Ecto neural progenitor cell (in vitro differentiated cells): ENCODE results near the gene ADRB1.
A peak's percentile ranks its signal among the peaks of the same experiment; 100 is the strongest.

Experiments used
- DNase-seq: peaks from one replicate; pipeline ENCODE4 v3.0.0-alpha.2; 2018; ENCODE audit warnings: low spot score

Gene ADRB1

DNA sequence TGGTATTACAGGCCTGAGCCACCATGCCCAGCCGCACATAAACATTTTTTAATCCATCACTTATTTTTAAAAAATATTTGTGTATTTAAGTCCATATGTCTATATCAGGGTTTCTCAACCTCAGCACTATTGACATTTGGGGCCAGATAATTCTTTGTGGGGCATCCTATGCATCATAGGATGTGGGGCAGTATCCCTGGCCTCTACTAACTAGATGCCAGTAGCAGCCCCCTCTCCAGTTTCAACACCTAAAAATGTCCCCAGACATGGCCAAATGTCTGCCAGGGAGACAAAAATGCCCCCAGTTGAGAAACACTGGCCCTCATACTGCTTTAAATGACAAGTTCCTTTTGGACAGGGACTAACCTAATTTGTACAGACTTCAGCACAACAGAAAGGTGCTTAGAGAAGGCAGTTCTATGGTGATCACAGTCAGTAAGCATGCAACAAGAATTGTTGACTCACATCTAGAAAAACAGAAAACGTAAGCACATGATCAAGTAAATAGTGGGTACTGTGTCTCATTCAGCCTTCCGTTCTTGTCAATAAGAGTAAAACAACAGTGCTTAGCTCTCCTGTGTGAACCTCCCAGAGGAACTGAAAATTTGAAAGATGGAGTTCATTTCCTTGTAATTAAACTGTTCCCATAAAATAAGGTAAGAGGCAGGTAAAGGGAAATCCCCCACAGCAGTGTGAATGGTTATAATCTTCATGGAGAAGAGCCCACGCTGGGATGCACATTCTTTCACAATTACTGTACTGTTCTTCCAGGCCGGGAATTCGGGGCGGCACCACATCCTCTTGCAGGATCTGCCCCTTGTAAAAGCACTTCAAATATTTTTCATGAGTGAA, 17.3 kb upstream of the ADRB1 start:
- DNase-seq, result no peak

DNA sequence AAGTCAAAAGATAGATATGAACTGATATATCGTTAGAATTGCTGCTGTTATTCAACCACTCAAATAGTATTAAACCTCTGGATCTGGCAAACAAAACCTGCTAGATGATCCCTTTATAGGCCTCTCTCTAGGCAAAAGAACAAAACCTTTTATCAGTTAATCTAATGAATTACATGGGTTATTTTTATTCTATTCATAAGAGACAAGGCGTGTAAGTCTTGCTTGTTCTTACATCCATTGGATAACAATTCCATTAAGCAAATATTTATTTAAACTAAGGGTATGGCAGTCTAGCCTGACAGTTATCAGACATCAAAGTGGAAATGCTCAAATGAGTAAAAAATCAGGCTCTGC, 16.6 kb upstream of the ADRB1 start:
- DNase-seq, result no peak

DNA sequence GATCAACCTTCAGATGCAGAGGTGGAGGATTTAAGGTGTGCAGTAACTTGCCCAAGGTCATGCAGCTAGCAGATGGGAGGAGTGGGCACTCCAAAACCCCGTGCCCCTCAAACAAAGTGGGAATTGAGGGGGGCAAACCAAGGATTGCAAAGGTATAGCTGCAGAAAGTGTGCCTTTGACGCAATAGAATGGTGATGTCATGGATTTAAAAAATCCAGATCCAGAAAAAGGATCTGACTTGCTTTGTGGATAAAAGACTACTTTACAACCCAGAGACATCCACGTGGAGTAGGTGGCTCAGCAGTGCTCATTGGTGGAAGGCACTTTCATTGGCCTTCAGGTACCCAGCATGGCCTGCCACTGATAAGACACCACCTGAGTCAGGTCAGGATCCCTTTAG, 15.7 kb upstream of the ADRB1 start:
- no peak for DNase-seq

DNA sequence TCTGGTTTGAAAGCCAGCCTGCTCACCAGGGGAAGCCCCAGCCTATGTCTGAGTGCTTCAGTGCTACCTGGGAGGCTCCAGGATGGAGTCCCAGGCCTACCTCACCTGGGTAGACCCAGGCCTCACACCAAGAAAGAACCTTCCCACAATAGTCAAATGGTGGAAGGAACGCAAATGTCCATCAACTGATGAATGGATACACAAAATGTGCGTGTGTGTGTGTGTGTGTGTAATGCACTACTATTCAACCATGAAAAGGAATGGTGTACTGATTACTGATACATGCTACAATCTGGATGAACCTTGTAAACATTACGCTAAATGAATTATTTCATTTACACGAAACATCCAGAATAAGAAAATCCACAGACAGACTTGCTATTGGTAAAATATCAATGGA, 15.2 kb upstream of the ADRB1 start:
- no peak for DNase-seq

DNA sequence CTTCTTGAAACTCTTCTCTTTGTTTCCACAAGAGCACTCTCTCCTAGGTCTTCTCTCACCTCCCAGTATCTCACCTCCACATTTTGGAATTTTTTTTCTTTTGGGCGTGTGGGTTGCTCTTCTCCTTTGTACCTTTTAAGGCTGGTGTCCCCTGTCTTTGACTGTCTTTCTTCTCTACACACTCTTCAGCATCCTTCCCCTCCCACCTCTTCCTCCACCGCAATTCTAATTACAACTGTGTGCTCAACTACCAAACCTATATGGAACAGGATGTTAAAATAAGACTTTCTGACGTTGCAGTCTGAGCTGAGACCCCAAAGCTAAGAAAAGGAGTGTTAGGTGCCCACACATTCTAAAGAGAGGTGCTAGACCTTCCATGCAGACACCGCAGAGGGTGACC, 14.0 kb upstream of the ADRB1 start:
- no peak for DNase-seq

DNA sequence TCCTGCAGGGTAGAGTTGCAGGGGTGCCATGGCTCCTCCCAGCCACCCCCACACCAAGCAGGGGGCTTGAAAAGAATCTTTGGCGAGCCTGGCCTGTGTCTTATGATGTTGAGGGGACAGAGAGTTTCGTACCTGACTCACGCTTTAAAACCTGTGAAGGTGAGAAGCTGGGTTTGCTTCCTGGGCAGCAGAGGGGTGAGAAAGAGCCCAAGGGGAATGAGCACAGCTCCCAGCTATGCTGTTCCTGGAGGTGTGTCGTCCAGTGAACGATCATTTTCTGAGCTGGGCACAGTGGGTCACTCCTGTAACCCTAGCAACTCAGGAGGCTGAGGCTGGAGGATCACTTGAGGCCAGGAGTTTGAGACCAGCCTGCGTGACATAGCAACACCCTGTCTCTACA, 13.5 kb upstream of the ADRB1 start:
- DNase-seq, result no peak

DNA sequence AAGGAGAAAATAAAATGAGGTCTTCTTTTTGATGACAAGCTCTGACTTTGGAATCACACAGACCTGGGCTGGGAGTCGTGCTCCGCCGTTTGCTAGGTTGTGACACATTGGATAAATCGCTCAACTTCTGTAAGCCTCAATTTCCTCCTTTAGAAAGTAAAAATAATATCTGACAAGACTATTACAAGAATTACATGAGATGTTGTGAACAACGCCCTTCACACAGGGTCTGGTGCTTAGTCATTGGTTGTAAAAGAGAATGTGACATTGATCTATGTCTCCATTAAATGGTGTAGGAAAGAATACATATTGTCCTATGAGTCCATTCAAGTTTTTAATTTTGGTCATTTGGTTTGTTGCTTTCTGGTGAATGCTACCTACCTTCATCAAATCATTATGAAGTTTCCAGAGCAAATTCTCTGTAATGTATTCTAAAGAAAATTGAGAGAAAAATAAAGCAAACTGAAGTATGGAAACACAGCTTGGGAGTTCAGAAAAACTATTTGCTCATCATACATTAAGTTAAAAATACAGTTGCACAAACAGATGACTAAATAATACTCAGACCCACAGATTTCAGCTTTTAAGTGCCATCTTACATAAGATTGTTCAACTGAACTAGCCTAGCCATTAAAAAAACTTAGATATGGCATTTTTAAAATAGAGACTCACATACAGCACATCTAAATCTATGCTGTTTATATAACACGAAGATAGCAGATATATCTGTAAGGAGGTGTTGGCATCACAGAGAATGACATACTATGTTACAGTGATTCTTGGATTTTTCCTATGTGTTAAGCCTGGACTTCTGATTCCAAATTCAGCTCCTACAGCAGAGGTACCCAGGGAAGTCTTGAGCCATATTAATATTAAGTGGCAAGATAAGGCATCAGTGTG, 12.3 kb upstream of the ADRB1 start:
- DNase-seq, result no peak

DNA sequence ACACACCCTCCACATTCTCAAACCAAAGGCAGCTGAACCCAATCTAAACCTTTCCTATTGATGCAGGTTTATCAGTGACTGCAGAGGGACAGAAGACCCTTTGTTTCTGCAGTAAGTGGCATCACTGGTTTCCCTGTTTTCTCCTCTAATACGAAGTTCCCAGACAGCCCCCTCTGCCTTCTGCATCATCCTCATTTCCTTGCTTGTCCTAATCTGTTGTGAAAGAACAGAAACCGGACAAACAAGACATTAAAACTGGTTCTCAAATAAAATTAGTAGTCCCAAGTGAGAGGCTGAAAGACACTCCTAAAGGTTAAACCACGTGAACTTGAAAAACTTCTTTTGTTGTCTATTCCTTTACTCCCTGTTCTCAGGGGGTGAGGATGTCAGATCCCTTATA, 10.1 kb upstream of the ADRB1 start:
- DNase-seq, result no peak

DNA sequence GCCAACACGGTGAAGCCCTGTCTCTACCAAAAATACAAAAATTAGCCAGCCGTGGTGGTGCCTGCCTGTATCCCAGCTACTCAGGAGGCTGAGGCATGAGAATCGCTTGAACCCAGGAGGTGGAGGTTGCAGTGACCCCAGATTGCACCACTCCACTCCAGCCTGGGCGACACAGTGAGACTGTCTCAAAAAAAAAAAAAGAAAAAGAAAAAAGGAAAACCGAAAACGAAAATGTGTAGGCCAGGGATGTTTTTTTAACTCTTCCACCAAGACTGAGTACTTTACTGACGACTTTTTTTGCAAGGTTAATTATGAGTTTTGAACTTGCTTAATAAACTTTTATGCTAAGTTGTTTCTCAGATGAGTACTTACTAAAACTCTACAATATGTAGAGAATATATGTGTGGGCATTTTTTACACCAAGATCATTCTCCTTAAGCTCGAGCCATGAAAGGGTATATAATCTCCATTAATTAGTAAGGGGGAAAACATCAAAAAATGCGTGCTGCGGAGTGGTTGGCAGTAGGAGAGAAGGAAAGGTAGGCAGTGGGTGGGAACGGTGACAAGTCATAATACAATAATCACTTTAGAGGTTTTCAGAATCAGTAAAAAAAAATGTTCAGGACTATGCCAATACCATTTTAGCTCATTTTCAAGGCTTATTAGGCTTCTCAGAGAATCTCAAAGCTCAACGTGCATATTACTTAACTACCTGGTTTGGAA, 8.6 kb upstream of the ADRB1 start:
- no peak for DNase-seq

DNA sequence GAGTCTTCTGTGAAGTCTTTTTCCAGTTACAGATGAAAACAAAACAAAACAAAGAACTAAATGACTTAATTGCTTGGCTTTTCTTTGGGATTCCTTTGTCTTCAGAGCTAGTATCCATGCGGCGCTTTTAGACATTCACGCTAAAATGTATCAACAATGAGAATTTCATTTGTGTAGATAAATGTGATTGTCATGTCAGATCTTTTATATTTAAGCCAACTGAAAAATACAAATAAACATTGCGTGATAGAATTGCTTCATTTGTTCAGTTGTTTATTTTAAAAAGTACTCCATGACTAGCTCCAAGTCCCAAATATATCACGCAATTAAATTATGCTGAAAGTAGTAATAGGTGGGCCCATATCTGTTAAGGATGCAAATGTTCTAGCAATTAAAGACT, 7.9 kb upstream of the ADRB1 start:
- DNase-seq, result no peak

DNA sequence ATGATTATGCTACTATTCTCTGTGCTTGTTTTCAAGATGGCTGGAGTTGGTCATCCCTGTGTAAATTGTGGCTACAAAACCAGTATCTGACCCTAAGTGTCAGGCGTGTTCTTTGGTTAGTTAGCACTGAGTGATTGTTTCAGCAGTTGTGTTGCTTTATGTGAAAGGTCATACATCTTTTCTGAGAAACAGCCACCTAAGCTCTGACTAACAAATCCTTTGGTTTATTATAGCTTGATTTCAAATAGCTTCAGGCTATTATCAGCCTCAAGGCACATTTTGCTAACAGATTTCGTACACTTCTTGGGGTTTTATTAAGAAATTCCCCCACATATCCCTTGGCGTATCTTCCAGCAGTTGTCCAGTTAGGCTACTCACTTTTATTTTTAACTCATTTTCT, 4.8 kb upstream of the ADRB1 start:
- no peak for DNase-seq

DNA sequence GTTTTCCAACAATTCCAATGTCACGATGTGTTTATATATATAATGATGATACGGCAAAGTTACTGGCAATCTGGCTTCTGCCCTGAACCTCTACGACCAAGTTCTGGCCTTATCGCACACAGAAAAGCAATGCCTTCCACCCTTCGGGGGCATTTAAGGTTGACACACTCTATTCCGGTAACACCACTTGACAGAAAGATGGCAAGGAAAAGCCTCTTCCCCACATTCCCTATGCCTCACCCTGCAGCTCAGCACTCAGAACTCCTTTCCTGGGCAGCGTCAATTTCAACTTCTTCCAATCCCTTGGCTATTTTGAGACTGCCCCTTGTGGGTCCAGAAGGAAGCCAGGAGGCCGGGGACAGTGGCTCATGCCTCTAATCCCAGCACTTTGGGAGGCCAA, 2.5 kb upstream of the ADRB1 start:
- DNase-seq, result no peak

DNA sequence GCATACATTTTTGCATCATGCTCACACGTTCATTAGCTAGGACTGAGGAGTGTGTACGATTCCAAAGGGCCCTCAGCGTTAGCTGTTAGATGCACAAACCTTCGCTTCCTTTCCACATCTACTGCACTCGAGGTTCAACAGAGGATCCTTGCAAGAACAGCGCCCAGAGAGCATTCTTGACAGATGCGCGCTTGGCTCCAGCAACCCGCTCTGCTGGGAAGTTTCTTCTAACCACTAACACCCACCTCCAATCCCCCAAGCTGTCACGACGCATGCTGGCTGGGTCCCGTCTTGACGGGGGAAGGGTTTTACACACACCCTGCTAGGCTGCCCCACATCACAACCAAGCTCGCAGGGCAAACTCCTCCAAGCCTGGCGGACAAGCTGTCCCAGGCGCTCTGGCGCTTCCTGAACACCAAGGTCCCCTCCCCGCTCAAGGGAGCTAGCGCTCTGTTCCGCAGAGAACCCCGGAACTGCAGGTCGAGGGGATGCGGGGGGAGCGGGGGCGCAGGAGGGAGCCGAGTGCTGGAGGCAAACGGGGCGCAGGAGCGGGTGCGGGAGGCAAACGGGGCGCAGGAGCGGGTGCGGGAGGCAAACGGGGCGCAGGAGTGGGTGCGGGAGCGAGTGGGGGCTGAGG, 653 bp upstream of the ADRB1 start:
- DNase-seq, result peak; percentile 61

DNA sequence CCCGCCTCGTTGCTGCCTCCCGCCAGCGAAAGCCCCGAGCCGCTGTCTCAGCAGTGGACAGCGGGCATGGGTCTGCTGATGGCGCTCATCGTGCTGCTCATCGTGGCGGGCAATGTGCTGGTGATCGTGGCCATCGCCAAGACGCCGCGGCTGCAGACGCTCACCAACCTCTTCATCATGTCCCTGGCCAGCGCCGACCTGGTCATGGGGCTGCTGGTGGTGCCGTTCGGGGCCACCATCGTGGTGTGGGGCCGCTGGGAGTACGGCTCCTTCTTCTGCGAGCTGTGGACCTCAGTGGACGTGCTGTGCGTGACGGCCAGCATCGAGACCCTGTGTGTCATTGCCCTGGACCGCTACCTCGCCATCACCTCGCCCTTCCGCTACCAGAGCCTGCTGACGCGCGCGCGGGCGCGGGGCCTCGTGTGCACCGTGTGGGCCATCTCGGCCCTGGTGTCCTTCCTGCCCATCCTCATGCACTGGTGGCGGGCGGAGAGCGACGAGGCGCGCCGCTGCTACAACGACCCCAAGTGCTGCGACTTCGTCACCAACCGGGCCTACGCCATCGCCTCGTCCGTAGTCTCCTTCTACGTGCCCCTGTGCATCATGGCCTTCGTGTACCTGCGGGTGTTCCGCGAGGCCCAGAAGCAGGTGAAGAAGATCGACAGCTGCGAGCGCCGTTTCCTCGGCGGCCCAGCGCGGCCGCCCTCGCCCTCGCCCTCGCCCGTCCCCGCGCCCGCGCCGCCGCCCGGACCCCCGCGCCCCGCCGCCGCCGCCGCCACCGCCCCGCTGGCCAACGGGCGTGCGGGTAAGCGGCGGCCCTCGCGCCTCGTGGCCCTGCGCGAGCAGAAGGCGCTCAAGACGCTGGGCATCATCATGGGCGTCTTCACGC, 825 bp downstream of the ADRB1 start:
- peak; percentile 54 for DNase-seq

DNA sequence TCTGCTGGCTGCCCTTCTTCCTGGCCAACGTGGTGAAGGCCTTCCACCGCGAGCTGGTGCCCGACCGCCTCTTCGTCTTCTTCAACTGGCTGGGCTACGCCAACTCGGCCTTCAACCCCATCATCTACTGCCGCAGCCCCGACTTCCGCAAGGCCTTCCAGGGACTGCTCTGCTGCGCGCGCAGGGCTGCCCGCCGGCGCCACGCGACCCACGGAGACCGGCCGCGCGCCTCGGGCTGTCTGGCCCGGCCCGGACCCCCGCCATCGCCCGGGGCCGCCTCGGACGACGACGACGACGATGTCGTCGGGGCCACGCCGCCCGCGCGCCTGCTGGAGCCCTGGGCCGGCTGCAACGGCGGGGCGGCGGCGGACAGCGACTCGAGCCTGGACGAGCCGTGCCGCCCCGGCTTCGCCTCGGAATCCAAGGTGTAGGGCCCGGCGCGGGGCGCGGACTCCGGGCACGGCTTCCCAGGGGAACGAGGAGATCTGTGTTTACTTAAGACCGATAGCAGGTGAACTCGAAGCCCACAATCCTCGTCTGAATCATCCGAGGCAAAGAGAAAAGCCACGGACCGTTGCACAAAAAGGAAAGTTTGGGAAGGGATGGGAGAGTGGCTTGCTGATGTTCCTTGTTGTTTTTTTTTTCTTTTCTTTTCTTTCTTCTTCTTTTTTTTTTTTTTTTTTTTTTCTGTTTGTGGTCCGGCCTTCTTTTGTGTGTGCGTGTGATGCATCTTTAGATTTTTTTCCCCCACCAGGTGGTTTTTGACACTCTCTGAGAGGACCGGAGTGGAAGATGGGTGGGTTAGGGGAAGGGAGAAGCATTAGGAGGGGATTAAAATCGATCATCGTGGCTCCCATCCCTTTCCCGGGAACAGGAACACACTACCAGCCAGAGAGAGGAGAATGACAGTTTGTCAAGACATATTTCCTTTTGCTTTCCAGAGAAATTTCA, 1.7 kb downstream of the ADRB1 start:
- peak; percentile 60 for DNase-seq

DNA sequence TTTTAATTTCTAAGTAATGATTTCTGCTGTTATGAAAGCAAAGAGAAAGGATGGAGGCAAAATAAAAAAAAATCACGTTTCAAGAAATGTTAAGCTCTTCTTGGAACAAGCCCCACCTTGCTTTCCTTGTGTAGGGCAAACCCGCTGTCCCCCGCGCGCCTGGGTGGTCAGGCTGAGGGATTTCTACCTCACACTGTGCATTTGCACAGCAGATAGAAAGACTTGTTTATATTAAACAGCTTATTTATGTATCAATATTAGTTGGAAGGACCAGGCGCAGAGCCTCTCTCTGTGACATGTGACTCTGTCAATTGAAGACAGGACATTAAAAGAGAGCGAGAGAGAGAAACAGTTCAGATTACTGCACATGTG, 2.4 kb downstream of the ADRB1 start:
- no peak for DNase-seq

DNA sequence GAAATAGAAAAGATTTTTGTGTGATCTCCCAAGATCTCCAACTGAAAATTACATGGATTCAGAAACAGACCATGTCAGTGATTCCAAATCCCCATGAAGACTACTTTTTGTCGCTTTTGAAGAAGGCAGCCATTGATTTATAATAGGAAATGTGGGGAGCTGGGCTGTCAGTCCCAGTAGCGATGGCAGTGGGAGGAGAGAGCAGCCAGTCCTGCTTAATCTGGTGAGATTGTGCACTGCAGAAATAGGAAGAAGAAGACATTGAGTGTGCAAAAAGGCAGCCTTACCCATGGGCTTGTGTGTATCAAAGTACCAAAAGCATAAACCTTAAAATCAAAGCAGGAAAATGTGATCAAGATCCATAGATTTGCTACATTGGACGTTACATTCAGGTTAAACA, 4.8 kb downstream of the ADRB1 start:
- DNase-seq, result no peak

DNA sequence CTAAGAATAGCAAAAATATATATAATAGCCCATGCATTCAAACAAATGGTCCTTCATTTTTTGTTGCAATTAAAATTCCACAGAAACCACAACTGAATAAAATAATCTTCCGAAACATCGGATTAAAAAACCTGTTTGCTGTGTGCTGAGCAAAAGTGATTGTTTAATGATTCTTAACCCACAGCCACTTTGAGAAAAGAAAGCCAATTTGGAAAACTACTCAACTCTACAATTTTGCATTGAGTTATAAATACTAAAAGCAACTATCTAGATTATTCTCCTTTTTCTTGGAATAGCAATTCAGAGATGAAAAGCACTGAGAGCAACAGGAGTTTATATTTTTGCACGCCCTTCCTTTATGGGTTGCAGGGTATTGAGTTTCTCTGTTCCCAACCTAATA, 8.0 kb downstream of the ADRB1 start:
- no peak for DNase-seq

DNA sequence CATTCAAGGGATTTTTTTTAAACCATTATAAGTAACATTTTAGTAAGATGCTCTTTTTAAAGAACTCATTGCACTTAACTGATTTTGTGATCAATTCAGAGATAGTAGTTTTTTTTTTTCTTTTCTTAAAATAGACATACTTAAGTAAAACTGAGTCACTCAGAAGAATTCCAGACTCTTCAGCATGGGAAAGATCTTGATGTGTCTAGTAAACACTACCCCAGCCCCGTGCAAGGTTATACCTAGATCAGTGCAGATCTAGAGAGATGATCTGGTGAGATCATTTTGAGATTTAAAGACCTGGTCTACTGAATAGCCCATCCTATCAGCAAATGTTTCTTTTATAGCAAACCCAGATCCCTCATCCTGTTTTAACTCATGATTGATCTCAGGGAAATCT, 8.6 kb downstream of the ADRB1 start:
- DNase-seq, result no peak

DNA sequence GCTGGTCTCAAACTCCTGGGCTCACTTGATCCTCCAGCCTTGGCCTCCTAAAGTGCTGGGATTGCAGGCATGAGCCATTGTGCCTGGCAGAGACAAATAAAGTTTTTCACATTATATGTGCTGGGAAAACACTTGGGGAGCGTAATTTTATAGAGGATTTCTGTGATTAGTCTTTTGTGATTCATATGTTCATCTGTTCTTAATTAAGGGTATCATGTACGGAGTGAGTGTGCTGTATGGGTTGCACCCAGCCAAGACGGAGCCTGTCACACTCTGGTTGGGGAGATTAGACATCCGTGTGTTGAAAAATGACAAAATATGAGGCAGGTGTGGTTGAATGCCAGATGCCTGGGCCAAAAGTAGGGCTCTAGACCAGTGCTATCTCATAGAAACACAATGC, 10.3 kb downstream of the ADRB1 start:
- no peak for DNase-seq
